SK-N-SH (cell line): ENCODE measurements around the gene HNRNPF.

Source experiments
- USF2 ChIP-seq: fragments of 150-350 bp; IDR thresholded peaks from 2 replicates; pipeline ENCODE4 v1.6.1; 2017; ENCODE audit warnings: antibody characterized with exemption, low read length, low read depth, borderline replicate concordance
- YY1 ChIP-seq: IDR thresholded peaks from 2 replicates; pipeline ENCODE4 v1.4.0; 2012; ENCODE audit warnings: low read depth, mild to moderate bottlenecking

DNA sequence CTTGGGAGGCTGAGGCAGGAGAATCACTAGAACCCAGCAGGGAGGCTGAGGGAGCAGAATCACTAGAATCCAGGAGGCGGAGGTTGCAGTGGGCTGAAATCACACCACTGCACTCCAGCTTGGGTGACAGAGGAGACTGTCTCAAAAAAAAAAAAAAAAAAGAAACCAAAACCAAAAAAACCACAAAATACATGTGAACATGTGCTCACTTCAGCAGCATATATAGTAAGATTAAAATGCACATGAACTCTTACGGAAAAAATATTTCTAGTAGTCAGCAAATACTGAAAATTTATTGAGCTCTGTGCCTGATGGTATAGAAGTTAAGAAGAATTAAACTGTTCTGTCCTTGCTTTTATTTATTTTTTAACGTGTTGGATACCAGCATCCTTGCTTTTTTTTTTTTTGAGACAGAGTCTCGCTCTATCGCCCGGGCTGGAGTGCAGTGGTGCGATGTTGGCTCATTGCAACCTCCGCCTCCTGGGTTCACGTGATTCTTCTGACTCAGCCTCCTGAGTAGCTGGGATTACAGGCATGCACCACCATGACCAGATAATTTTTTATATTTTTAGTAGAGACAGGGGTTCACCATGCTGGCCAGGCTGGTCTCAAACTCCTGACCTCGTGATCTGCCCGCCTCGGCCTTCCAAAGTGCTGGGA, 18.3 kb upstream of the HNRNPF start:
- TF ChIP-seq USF2 (no peak), YY1 (no peak)
